Activated CD4-positive, alpha-beta T cell treated with anti-CD3 and anti-CD28 coated beads, Interleukin-2, amount 50 U/mL, for 48 hours (primary cell): ENCODE data around the gene TAF4B.
"Not testable (repeated sequence)": the region's sequence is repeated elsewhere in the genome, so short reads cannot be mapped to it uniquely, and the experiment has no call there.

Experiments
- DNase-seq, 2 experiments: peaks; one replicate each; pipeline ENCODE4 v3.0.0-alpha.2; 2020

The TAF4B gene

GRCh38 chr18:26432651-26433424 is 206.6 kb downstream of the TAF4B start:
- DNase-seq = no peak

- DNase-seq = no peak
Observed at GRCh38 chr18:26434887-26435286, 208.6 kb downstream of the TAF4B start.

- no peak for DNase-seq
Observed at GRCh38 chr18:26435415-26436095, 209.3 kb downstream of the TAF4B start.

GRCh38 chr18:26436176-26437051 is 210.2 kb downstream of the TAF4B start:
- no peak for DNase-seq

GRCh38 chr18:26437634-26438033 is 211.4 kb downstream of the TAF4B start:
- DNase-seq = not testable (repeated sequence)

- DNase-seq = no peak
Observed at GRCh38 chr18:26438980-26439379, 212.7 kb downstream of the TAF4B start.

GRCh38 chr18:26439537-26439936 is 213.3 kb downstream of the TAF4B start:
- DNase-seq = no peak

- no peak for DNase-seq
Observed at GRCh38 chr18:26440644-26441043, 214.4 kb downstream of the TAF4B start.
